HG03064 (cell line): ENCODE data around the gene TOM1.

Experiments used
- ATAC-seq: cut with Tn5 transposase; IDR thresholded peaks from one replicate; pipeline ENCODE4 v1.9.1; 2021; ENCODE audit warnings: low read depth; ENCODE audit not compliant: unreplicated experiment

The TOM1 gene

DNA sequence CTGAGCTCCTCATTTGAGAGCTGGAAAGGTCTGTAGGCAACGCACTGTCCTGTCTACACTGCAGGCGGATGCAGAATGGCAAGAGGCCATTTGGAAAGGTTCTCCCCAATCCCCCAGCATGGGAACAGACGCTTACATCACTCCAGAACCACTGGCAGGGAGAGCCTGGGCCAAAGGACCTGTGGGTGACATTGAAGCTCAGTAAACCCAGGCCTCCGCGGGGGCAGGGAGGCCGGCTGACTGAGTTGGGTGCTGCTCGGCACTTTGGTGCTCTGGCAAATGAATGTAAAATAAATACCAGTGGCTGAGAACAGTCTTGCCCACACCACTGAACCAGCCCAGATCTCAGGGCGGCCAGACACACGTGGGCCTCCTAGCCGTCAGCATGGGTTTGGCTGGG, 22.4 kb downstream of the TOM1 start:
- no peak for ATAC-seq

DNA sequence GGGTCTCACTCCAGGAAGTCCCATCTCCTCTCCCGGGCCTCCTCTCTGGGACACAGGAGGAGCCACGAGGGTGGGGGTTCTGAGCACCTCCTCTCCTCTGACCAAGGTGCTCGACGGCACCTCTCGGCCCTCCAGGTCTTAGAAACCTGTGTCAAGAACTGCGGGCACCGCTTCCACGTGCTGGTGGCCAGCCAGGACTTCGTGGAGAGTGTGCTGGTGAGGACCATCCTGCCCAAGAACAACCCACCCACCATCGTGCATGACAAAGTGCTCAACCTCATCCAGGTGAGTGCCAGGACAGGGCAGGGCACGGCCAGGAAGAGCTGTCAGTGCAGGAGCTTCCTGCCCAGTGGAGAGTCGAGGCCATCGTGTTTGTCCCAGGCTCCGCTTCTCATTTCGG, 23.2 kb downstream of the TOM1 start:
- ATAC-seq = no peak

DNA sequence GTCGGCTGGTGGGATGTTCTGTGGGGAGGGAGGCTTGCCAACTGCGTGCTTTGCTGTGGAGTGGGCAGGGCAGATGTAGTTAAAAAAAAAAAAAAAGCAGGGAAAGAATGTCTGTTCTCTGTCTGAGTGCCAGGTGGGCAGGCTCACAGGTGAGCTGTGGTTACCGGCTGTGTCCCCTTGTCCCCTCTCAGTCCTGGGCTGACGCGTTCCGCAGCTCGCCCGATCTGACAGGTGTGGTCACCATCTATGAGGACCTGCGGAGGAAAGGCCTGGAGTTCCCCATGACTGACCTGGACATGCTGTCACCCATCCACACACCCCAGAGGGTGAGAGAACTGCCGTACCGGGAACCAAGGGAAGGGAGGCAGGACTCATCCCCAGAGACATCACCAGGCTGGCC, 23.6 kb downstream of the TOM1 start:
- ATAC-seq = no peak

DNA sequence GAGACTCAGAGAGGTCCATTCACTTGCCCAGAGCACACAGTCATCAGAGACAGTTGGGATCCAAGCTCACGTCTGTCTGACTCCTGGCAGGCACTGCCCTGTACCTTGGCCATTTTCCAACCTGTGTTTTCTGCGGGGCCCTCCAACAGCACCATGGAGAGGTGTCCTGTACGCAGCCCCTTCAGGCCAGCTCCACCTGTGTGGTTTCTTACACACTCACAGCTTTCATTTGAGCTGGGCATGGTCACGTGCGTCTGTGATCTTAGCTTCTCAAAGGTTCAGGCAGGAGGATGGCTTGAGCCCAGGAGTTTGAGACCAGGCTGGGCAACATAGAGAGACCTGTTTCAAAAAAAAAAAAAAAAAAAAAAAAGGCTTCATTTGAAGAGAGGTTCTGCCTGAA, 24.4 kb downstream of the TOM1 start:
- ATAC-seq = no peak

DNA sequence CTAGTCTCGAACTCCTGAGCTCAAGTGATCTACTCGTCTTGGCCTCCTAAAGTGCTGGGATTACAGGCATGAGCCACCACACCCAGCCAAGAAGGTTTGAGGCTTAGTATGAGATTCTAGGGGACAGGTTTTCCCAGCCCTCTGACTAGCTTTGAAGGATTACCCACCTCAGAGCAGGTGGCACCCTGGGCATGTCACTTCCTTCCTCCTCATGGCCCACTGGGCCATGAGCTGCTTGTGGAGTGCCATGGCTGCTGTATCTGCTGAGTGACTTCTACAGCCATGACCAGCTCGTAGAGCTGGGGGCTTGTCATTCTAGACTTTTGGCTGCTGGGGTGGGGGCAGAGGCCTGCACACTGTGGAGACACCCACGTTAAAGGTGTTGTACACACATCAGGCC, 25.1 kb downstream of the TOM1 start:
- no peak for ATAC-seq

DNA sequence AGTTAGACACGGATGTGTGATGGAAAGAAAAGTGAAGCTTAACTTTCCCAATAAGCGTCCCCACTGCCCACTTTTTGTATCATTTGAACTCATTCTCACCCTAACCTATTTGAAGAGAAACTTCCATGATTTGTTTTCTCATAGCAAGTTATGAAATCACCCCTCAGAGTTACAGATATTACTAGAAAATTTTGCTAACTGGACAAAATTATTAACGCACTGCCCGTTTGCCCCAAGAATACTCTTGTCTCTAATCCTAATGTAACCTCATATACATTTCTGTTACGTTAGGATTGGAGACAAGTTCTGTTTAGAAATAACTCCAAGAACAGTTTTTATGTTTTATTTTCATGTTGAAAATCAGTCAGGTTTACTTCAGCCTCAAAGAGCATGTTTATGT, 25.5 kb downstream of the TOM1 start:
- no peak for ATAC-seq

DNA sequence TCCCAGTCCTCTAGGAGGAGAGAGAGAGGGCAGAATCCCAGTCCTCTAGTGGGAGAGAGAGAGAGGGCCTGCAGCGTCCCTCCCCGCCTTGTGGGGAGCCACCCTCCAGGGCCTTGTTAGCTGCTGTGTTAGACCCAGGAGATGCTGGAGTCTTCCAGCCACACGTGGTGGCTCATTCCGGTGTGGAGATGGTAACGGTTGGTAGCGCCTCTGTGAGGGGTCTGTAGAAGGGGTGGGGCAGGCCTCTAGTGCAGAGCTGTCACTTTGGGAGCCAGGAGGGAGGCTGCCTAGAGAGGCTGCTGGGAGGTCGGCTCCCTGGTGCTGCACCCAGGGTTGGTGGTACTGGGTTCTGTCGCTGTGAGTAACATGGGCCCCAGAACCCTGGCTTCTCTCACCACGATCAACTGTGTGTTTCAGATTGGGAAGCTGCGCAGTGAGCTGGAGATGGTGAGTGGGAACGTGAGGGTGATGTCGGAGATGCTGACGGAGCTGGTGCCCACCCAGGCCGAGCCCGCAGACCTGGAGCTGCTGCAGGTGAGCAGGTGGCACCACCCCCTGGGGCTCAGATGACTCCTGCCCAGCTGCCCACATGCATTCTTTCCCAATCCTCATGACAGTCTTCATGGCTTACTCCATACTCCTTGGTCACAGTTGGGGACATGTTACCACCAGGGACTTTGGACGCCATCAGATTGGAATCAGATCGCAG, 27.3 kb downstream of the TOM1 start:
- ATAC-seq = no peak

DNA sequence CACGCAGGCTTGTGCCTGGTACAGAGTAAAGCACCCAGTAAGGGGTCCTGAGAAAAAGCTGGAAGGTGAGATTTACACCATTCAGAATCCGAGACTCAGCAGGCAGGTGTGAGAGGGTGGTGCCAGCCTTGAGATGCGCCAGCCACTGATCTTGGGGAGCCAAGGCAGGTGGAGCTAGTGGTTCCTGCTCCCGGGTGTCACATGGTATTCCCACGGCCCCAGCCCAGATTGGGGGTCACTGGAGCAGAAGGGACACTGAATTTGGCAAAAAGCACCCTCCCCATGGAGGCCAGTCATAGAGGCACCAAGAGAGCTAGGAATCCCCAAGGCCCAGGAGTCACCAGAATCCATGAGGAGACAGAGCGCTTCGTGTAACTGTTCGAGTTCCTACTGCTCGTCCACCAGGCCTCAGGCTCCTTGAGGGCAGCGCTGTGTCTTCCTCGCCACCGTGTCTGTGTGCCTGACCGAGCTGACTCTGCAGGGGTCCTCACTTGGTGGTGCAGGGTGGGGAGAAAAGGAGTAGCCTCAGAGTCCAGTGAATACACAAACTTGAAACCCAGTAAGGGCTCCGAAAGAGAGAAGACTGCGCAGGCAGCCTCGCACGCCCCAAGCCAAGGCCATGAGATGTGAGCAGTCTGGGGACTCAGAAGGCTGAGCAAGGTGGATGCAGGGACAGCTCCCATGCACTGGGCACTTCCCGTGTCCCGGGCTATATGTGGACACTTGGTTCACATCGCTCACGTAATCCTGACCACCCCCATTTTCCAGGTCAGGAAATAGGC, 28.2 kb downstream of the TOM1 start:
- no peak for ATAC-seq

DNA sequence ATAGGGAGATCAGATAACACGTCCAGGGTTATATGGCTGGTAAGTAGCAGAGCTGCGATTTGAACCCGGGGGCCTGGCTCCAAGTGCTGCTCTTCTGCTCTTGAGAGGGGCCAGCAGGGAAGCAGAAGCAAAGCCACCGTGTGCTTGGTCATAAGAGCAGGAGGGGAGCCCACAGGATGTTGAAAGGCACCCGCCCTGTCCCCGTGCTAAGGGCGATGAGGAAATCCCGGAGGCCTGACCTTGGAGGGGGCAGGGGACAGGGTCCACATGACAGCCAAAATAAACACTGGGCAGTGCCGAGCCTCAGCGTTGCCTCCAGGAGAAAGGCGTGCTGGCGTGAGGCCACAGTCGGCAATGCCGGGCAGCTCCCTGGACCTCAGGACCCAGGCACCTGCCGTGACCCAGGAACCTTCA, 28.8 kb downstream of the TOM1 start:
- no peak for ATAC-seq

DNA sequence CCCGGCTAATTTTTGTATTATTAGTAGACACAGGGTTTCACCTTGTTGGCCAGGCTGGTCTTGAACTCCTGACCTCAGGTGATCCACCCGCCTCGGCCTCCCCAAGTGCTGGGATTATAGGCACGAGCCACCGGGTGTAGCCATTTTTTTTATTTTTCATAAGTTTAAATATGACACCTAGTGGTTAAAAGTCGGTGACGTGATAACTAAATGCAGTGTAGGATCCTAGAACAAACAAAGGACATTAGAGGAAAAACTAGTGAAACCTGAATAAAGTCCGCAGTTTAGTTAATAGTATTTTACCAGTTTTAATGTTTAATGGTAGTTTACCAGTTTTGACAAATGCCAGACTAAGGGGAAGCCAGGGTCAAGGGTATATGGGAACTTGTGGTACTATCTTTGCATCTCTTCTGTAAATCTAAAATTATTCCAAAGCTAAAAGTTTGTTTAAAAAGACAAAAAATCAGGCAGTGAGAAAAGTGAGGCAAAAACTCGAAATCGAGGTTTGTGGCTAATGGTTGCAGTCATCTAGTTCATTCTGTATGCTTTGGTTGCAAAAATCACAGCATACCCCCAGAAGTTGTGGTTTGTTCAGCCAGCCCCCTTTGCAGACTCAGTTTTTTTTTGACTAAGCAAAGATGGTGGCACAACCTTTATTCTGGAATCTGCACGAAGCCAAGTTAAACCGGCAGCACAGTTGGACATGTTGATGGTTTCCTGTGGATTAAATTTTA, 29.6 kb downstream of the TOM1 start:
- ATAC-seq = no peak

DNA sequence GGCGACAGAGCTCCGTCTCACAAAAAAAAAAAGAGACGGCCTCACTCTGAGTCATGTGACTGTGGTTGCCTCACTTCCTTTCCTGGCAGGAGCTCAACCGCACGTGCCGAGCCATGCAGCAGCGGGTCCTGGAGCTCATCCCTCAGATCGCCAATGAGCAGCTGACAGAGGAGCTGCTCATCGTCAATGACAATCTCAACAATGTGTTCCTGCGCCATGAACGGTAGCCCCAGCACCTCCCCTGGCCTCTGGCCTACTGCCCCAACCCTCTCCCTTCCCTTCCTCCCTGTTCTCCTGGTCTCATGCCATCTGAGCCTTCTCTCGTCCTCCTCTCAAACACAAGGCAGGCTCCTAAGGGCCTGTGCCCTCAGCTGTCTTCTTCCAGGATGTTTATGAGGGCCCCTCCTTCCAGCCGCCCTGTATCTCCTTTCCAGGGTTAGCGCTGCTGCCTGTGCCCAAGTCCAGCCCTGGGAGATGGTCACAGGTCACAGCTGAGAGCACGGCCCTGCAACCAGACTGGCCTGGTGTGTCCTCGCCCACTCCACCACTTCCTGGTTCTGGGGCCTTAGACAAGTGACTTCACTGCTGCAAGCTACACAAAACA, 30.7 kb downstream of the TOM1 start:
- ATAC-seq = no peak

DNA sequence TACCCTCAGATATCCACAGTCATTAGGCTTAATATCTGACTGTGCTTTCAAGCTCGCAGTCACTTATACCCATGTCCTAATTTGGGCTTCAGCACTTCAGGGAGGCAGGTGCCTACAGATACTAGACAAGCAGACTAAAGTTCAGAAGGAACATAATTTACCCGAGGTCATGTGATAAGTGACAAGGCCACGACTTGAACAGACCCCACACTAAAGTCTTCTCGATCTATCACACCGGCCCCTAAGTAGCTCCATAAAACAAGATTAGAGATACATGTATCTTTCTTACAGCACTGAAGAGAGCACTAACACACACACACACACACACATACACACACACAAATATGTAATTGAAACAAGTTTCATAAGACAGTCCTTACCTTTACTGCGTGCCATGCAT, 32.6 kb downstream of the TOM1 start:
- no peak for ATAC-seq

DNA sequence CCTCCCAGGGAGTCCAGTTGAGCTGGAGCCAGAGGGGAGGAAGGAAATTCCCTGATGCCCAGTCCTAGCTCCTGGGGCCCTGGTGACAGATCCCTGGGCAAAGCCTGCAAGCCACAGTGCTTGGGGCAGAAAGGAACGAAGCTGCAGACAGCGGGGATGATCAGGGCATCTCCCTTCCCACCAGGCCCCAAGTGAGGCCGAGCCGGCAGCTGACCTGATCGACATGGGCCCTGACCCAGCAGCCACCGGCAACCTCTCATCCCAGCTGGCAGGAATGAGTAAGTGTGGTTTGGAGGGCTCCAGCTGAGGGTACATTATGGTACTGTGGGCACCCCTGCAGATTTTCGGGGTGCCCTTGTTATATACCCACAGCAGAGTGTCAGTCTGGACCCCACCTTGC, 33.5 kb downstream of the TOM1 start:
- no peak for ATAC-seq

DNA sequence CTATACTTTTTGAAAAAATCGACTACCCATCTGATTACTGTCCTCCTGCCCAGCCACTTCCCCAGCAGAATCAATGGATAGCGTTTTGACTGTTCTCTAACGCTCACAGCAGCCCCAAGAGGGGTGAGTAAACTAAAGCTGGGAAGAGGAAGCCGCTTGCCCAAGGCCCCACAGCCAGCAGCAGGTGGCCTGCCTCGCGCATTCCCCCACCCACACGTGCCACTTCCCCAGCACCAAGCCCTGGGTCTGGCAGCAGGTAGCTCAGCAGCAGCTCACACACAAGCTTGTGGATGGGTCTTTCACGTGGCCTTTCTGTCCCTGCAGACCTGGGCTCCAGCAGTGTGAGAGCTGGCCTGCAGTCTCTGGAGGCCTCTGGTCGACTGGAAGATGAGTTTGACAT, 34.3 kb downstream of the TOM1 start:
- no peak for ATAC-seq

DNA sequence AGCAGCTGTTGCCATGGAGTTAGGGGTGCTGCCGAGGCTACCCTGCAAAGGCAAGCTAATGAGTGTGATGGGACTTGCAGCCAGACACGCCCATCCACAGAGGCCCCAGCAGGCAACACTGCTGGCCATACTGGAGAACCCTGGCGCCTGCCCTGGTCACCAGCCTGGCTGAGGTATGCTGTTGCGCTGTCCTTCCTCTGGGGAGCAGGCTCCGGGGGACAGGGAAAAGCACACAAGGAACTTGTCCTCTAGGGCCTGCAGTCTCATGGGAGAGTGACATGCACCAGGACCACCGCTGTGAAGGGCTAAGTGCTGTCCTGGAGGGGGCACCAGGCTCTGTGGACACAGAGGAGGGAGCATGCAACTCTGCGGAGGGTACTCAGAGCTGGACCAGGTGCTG, 35.8 kb downstream of the TOM1 start:
- no peak for ATAC-seq

DNA sequence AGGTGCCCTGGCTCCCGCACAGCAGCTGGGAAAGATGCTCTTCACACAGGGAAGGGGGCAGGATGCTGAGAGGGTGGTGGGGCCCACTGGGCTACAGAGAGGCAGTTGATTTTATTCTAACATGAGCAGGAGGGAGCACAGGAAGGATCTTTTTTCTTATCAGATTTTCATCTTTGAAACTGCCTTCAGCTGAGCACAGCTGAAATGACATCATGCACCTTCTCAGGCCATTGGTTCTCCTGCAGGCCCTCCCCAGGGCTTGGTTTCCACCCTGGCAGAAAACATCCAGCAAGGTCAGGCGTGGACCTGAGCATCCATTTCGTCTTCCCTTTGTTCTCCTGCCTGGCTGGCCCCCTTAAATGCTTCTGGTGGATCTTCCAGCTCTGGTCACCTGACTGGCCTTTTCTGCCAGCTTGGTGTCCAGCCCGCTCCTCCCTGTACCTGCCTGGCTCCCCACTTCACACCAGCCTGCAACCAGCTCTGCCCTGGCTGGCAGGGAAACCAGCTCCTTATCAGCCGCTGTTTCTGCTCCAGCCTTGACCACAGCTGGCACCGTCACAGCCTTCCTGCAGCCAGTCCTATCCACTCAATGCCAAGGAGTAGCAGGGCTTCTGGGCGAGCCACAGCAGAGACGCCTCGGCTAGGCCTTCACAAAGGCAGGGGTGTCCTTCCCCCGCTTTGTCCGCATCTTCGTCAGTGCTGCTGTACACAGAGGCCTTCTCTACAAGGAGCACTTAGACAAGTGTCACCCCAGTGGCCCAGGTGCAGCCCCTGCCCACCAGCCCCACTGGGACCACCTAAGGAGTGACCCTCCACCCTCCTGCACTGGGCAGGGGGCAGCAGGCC, 36.5 kb downstream of the TOM1 start:
- ATAC-seq = no peak

DNA sequence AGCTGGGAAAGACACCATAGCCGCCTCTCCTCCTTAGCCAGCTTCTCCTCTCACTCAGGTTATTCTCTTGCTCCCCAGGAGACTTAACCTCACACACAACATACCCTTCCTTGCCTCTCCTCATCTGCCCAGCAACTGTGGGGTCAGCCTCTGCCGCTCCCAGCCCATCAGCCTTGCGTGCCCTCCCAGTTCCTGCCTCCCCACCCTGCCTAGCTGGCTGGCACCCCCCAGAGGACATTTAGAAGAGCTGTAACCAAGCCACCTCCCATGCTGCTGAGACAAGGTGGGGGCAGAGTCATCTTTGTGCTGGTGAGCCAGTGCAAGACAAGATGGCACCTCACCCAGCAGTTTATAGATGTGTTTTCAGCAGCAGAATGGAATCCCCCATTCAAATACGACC, 38.2 kb downstream of the TOM1 start:
- ATAC-seq = no peak

DNA sequence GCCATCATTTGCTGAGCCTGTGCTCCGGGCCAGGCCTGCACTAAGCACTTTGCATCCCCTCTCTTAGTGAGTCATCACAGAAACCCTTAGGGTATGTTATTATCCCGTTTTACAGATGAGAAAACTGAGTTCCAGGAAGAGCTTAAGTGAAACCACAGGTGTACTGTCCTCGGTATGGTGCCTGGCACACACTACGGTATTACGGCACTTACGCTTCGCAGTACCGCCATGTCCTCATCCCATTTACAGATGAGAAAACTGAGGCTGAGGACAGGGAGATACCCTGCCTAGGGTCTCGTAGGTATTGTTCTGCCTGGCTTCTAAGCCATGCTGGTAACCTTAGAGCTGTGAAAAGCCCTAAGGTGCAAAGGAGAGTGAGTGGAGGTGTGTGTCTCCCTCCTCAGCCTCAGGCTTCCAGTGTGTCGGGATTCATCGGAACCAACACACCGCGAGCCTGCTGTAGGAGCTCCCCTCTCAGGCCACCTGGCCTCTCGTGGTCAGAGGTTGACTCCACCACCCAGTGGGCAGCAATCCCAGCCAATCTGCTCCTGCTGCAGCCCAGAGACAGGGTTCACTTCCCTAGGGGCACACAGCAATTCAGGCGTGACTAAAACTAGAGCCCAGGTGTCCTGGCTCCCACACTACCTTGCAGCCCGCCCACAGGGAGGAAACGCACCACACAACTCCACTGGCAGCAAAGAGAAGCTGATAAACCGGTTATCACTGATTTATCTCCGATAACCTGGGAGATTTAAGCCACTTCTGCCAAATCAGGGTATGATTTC, 41.6 kb downstream of the TOM1 start:
- ATAC-seq = no peak

DNA sequence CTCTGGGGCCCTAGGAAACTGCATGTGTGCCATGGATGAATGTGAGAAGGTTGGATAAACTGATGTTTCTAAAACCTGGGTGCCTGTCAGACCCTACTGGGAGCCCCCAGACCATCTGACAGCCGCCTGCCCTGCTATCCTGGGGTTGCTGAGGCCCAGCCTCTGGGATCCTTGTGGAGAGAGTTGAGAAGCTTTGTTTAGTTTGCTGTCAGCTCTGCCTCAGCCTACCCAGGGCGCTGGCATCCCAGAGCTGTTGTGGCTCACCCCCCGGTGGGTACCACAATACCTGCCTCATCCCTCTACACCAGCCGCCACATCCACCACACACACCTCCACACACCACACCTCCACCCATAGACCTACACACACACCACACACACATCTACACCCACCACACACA, 42.7 kb downstream of the TOM1 start:
- ATAC-seq = no peak
